Fibroblast of lung (primary cell): ENCODE data around the gene SLC20A1.

ENCODE experiments used
- CTCF ChIP-seq, 2 donors: IDR thresholded peaks in 1 of 2; conservative IDR thresholded peaks in 1 of 2; 1 replicate in 1 of 2; 2 replicates in 1 of 2; pipeline ENCODE4 v1.5.1; 2011 to 2012; ENCODE audit warnings: low read length in 2 of 2, control low read depth in 1 of 2, inconsistent platforms in 1 of 2, low read depth in 1 of 2, mild to moderate bottlenecking in 1 of 2
- EZH2 ChIP-seq: IDR thresholded peaks from 2 replicates; pipeline ENCODE4 v1.5.1; 2012; ENCODE audit warnings: low read length, control low read depth, mild to moderate bottlenecking; ENCODE audit errors: missing control alignments

- no peak for TF ChIP-seq EZH2
- no peak for TF ChIP-seq CTCF (conservative IDR thresholded peaks at IDR 0.05 in 1 of 2, IDR thresholded peaks at IDR 0.05 in 1 of 2; ENCODE audit: low read depth in 1 of 2, low read length in 2 of 2)
Measured at GRCh38 chr2:112706170-112706664, 60.5 kb downstream of the SLC20A1 start.
